H4 (cell line): ENCODE results near the gene SERTM1. TPM values are rescaled to one million over a fixed set of nuclear protein-coding genes. Genes with fewer than 3 reads are reported as not detected.
A peak's percentile ranks its signal among the peaks of the same experiment; 100 is the strongest.

ENCODE experiments used
- DNase-seq: peaks from one replicate; pipeline ENCODE4 v3.0.0-alpha.2; 2015; ENCODE audit warnings: low spot score
- total RNA-seq: library from RNA; depleted of rRNA; stranded (reverse); fragments of >200 nt; shearing (Covaris generic); gene quantifications from 2 replicates; pipeline ENCODE4 v1.2.3, GENCODE V29; 2014; rRNA removed

The SERTM1 gene
- total RNA-seq, 1 experiment from 2014 or later, result not detected

DNA sequence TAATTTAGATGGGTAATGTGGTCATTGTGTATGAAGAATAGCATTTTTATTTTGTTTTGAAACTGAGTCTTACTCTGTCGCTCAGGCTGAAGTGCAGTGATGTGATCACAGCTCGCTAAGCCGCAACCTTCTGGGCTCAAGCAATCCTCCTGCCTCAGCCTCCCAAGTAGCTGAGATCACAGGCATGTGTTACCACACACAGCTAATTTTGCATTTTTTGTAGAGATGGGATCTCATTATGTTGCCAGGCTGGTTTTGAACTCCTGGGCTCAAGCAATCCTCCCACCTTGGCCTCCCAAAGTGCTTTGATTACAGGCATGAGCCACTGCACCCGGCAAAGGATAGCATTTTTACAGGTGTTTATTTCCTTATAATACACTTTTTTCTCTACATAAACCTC lies 36.6 kb downstream of the SERTM1 start:
- no peak for DNase-seq

DNA sequence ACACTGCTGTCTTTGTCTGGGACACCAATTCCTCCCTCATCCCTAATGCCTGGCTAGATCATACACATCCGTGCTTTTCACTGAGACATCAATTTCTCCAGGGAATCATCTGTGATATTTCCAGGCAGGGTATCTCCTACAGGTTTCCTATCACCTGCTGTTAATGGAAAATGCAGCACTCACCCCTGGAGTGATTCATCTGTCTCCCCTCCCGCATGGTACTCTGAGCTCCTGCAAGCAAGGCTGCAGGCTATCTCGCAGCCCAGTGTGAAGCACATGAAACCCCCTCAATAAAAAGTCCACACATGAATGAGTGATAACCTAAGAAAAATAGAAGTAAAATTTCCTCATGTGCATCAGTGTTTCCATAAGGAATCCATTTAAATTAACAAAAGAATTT lies 38.5 kb downstream of the SERTM1 start:
- no peak for DNase-seq

DNA sequence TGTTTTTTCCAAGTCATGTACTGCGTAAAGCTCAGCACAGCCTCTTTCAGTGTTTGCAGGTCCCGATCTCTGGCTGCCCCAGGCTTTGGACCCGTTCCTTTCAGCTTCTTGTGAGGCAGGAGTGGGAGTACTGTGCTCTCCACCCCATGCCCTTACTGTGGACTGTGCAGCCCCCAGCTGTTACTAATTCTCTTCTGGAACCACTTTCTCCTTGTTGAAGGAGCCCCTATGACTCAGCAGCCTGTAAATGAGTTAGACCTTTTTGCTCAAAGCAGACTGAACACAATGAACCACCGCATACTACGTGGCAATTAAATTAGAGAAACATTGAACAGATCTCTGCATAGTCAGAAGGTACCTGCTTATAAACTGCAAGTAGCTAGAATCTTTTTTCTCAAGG lies 39.0 kb downstream of the SERTM1 start:
- peak; percentile 3 for DNase-seq

DNA sequence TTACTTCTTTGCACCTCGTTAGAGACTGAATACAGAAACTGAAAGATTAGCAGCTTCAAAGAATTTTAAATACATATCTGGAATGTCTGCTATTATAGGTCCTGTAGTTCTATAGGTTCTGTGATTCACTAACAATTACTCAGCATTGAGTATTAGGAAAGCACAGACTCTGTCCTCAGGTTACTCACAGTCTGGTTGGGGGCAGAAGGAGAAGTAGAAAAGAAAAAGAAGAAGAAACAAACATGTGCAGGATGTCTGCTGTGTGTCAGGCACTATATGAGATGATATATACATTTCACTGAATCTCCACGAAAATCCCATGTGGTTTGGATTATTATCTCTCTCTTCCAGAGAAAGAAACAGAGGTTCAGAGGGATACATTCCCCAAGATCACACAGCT lies 40.1 kb downstream of the SERTM1 start:
- no peak for DNase-seq

DNA sequence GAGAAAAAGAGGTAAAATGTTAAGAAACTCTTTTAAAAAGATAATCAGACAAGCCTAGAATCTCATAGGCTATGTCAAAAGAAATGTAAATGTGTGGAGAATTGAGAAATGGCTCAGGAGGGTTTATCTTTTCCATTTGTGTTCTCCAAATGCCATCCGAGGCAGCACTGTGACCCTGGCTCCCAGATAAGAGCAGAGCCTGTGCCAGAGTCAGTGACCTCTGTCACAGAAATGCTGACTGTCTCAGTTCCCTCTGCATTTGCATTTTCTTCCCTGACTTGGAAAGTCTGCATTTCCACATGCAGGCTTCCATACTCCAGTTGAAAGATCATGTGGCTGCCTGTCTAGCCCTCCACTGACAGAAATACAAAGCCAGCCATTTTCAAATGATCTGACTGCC lies 42.0 kb downstream of the SERTM1 start:
- DNase-seq, result no peak

DNA sequence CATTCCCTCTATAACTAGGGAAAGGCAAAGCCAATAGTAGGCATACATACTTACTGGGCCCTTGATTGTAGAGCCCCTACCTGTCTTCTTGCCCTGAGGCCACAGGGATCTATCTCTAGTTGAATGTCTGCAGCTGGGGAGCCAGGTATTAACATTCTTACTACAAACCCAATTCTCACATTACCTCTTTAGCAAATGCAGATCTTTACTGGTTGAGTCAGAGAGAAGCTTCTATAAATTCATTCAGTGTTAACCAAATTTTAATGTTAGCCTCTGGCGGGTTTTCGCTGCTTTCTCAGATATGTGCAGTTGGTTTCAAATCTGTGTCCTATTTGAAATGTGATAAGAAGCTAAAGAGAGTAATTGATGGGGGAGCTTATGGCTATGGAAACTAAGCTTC lies 43.2 kb downstream of the SERTM1 start:
- DNase-seq, result no peak

GRCh38 chr13:36717966-36718545 lies 44.2 kb downstream of the SERTM1 start:
- no peak for DNase-seq

DNA sequence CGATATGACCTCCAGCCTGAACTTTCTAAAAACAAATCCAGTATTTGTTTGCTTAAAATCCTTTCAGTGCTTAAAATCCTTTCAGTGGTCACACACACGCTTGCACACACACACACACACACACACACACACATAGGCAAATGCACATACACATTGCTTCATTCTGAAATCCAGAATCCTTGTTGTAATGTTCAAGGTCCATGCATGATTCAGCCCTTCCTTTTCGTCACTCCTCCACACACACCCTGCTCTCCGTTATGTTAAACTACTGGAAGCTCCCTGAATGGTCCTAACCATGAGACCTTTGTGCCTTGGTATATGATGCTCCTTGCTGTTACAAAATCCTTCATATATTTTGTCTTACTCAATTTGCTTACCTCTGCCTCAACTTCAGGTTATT lies 44.9 kb downstream of the SERTM1 start:
- DNase-seq, result no peak

- DNase-seq, result no peak
Measured at GRCh38 chr13:36724141-36724540, 50.3 kb downstream of the SERTM1 start.

DNA sequence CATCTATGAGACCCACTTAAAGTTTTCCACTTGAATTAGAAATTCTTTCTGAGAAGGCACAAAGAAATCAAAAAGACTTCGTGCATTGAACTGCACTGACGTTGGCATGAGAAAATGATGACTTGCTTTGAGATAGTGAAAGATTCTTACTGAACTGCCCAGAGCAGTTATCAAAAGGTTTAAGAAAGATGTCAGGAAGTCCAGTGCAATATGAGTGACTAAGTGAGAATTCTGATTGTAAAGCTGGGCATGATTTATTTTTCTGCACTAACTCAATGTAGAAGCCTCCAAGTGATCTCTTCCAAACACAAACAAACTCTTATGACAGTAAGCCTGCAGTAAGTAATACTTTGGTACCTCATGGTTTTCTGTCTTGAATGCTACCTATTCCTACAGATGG lies 52.1 kb downstream of the SERTM1 start:
- DNase-seq, result no peak

DNA sequence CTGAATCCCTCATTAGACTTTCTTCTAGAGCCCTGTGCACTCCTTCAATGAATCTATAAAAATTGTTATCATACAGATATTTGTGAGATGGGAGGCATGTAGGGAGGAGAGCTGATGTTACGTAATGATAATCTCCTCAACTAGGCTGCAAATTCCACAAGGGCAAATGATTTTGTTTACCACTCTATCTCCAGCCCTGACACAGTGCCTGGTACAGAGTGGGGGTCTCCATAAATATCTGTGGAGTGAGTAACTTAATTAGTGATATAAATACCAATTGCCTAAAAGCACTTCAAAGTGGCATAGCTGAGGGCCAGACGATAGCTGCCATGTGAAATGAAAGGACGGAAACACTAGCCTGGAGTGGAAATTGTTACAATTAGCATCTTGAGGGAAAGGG lies 54.2 kb downstream of the SERTM1 start:
- no peak for DNase-seq

GRCh38 chr13:36736119-36736726 lies 62.4 kb downstream of the SERTM1 start:
- DNase-seq, result peak; percentile 10

DNA sequence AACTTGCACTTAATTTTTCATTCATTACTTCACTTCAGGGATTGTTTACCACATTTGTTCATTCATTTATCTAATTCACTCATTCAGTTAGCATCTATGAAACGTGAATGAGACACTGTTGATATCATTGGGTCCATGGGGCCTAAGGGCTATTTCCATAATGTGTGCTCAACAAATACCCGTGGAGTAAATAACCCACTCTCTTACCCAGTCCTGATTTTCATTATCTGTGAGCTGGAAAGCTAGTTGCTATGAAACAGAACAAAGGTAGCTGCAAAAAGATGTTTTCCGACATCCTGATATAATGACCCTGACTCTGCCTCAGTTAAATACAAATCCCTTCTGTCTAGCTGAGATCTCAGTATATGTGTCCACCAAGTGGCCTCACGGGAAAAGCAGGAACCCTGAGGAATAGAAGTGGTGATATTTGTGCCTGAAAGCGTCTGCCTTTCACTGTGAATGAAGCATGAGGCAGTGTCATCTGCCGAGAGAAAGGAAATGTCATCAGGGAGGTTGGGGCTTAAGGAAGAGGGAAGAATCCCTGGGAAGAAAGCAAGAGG lies 63.8 kb downstream of the SERTM1 start:
- DNase-seq, result no peak

DNA sequence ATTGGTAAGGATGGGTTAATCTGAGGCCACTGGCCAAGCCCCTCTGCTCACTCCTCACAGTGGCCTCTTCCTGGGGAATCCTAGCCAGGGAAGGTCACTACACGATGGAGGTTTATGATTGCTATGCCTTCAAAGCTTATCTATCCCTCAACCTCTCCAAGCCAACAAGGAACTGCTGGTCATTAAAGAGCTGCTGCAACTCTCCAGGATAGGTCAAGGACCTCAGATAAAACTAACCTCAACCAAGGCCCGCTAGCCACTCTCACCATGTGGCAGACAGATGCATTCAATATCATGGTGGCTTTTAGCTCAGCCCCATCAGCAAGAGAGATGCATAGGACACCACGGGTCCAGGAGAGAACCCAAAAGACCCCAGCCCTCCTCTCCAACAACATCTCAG lies 71.6 kb downstream of the SERTM1 start:
- DNase-seq, result no peak

GRCh38 chr13:36746051-36746450 lies 72.2 kb downstream of the SERTM1 start:
- DNase-seq, result no peak

Other genes starting within 250 kb of the SERTM1 start
- 2.7 and 4.5 TPM in 2 replicates for gene CCNA1, start 241.5 kb upstream of the SERTM1 start, total RNA-seq
- gene RFXAP, start 145.2 kb downstream of the SERTM1 start, total RNA-seq, result 1.0 and 1.7 TPM in 2 replicates
- gene SMAD9, start 246.2 kb downstream of the SERTM1 start, total RNA-seq, result 2.2 and 4.0 TPM in 2 replicates